ENCODE measurements around the gene HSPB6. TPM values are rescaled to one million over a fixed set of nuclear protein-coding genes. Genes with fewer than 3 reads are reported as not detected.
"Not testable (repeated sequence)": the region's sequence is repeated elsewhere in the genome, so short reads cannot be mapped to it uniquely, and the experiment has no call there.

Gene HSPB6
- total and polyA plus RNA-seq, 2 of the 8 experiments (the other 6 are each of a cell fraction or from before 2014, with no cell fraction given) = 0.91 TPM; not detected in 1

DNA sequence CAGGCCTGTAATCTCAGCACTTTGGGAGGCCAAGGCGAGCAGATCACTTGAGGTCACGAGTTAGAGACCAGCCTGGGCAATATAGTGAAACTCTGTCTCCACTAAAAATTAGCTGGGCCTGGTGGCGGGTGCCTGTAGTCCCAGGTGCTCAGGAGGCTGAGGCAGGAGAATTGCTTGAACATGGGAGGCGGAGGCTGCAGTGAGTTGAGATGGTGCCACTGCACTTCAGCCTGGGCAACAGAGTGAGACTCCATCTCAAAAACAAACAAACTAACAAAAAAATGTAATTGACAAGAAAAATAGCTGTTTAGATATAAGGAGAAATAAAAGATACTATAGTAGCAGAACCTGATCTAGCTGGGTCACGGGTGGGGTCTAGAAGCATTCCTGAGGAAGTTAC, 15.5 kb upstream of the HSPB6 start:
- POLR2A ChIA-PET (ENCODE audit: partially characterized antibody) = interaction anchor here (0.8 to 1.8 kb wide), 8 partner anchors 8 to 64 kb away, joined by 3 to 9 read pairs (median 4); partner anchors contain the start of genes HSPB6, KMT2B and LIN37
- DNase-seq (ENCODE audit: low read depth in 1 of 2, low spot score in 2 of 2) = not testable (repeated sequence)

More for the DNA sequence above, 15.5 kb upstream of the HSPB6 start:
- H2BK20ac ChIP-seq (ENCODE audit: low read length); H3K4me3 ChIP-seq (ENCODE audit: extremely low read depth in 1 of 4, insufficient read depth in 2 of 4, low read depth in 3 of 4, low read length in 4 of 4); H3K4ac ChIP-seq (replicated peaks; ENCODE audit: insufficient read length, low read depth, low read length); H2BK120ac ChIP-seq (replicated peaks; ENCODE audit: low read depth, low read length); H2AFZ ChIP-seq (ENCODE audit: low read length); H3K23me2 ChIP-seq (ENCODE audit: low read depth, low read length); H3K9ac ChIP-seq (replicated peaks in 1 of 4; ENCODE audit: extremely low read depth in 1 of 4, low read depth in 3 of 4, low read length in 3 of 4); H2AK5ac ChIP-seq (ENCODE audit: low read depth, low read length); H4K5ac ChIP-seq (ENCODE audit: insufficient read length, low read depth, low read length); H2BK12ac ChIP-seq (ENCODE audit: low read depth, low read length); H4K8ac ChIP-seq (ENCODE audit: extremely low read depth, insufficient read depth, low read length); H3K4me2 ChIP-seq (ENCODE audit: insufficient read depth in 1 of 2, low read depth in 2 of 2, low read length in 2 of 2); FAIRE-seq; H3K27ac ChIP-seq (ENCODE audit: low read depth, low read length); H3K27me3 ChIP-seq (replicated peaks in 1 of 4; ENCODE audit: control insufficient read depth in 3 of 4, extremely low read depth in 1 of 4, insufficient read depth in 3 of 4, low read length in 3 of 4); H3K14ac ChIP-seq (ENCODE audit: insufficient read length); H4K91ac ChIP-seq (replicated peaks; ENCODE audit: insufficient read length, low read length); H3K23ac ChIP-seq (ENCODE audit: insufficient read length); H4K20me1 ChIP-seq (replicated peaks in 1 of 2; ENCODE audit: control insufficient read depth in 1 of 2, insufficient read depth in 2 of 2, low read length in 2 of 2); H3K36me3 ChIP-seq (ENCODE audit: control insufficient read depth in 2 of 4, insufficient read depth in 4 of 4, low read length in 3 of 4); H3K79me1 ChIP-seq (ENCODE audit: low read depth, low read length); H2BK15ac ChIP-seq (ENCODE audit: low read length); H3K9me3 ChIP-seq (ENCODE audit: insufficient read depth in 2 of 2, low read depth in 1 of 2, low read length in 1 of 2); H2BK5ac ChIP-seq (ENCODE audit: low read depth, low read length); H3K18ac ChIP-seq (ENCODE audit: extremely low read depth, low read length); H3K56ac ChIP-seq (replicated peaks; ENCODE audit: insufficient read length, low read depth, low read length); H3K79me2 ChIP-seq (ENCODE audit: control insufficient read depth in 1 of 2, insufficient read depth in 2 of 2, low read length in 2 of 2): not testable (repeated sequence)
- CTCF ChIA-PET (ENCODE audit: partially characterized antibody) = interaction anchor here (0.7 to 0.9 kb wide), 2 partner anchors 15 to 204 kb away, joined by 3 read pairs; no protein-coding TSS in a partner anchor
- H3K4me1 ChIP-seq (replicated peaks in 1 of 4; ENCODE audit: control insufficient read depth in 3 of 4, insufficient read depth in 4 of 4, low read length in 3 of 4) = peaks cover 0 to 21% (median 17%) of the 10 kb centered on the region in 4 experiments; a peak in 6 of 7 replicates
- WGBS, 2 experiments (ENCODE audit: extremely low coverage in 1 of 2, insufficient coverage in 1 of 2, insufficient read length in 1 of 2, insufficient replicate concordance in 2 of 2, low coverage in 1 of 2, low lambda C conversion rate in 2 of 2, missing lambda C conversion rate in 1 of 2) = 88% methylated on average over 5 of the region's 5 CpGs; no CpG with 5 or more reads in 1 of the 2 experiments

All from H1 (cell line).